ENCODE results near the gene ZNF827.

Gene ZNF827

GRCh38 chr4:145960012-145960411, 21.4 kb upstream of the ZNF827 start:
- no peak overlapping the region for H3K27ac ChIP-seq
- no peaks in the 10 kb centered on the region for H3K27me3 ChIP-seq (ENCODE audit: insufficient read depth, low read depth, severe bottlenecking)
- DNase-seq, result no peak
- no peak overlapping the region for H3K4me3 ChIP-seq (ENCODE audit: low read depth, low read length)
- no peaks in the 10 kb centered on the region for H3K9me3 ChIP-seq (ENCODE audit: severe bottlenecking)
- H3K36me3 ChIP-seq, result no peaks in the 10 kb centered on the region
- no peak for TF ChIP-seq CTCF (IDR thresholded peaks at IDR 0.05; ENCODE audit: low read depth, low read length)

GRCh38 chr4:145957302-145957701, 18.7 kb upstream of the ZNF827 start:
- Histone ChIP-seq H3K27ac (no peak overlapping the region), H3K9me3 (ENCODE audit: severe bottlenecking) (no peaks in the 10 kb centered on the region), H3K36me3 (no peaks in the 10 kb centered on the region), H3K4me3 (ENCODE audit: low read depth, low read length) (no peak overlapping the region), H3K27me3 (ENCODE audit: insufficient read depth, low read depth, severe bottlenecking) (no peaks in the 10 kb centered on the region)
- no peak for TF ChIP-seq CTCF (IDR thresholded peaks at IDR 0.05; ENCODE audit: low read depth, low read length)
- no peak for DNase-seq

GRCh38 chr4:145956288-145956890, 17.8 kb upstream of the ZNF827 start:
- H3K27ac ChIP-seq, result no peak overlapping the region
- H3K36me3 ChIP-seq, result no peaks in the 10 kb centered on the region
- H3K27me3 ChIP-seq (ENCODE audit: insufficient read depth, low read depth, severe bottlenecking), result no peaks in the 10 kb centered on the region
- H3K9me3 ChIP-seq (ENCODE audit: severe bottlenecking), result no peaks in the 10 kb centered on the region
- TF ChIP-seq CTCF (IDR thresholded peaks at IDR 0.05; ENCODE audit: low read depth, low read length), result peak; percentile 89
- DNase-seq, result peak; percentile 50
- H3K4me3 ChIP-seq (ENCODE audit: low read depth, low read length), result no peak overlapping the region

GRCh38 chr4:145954924-145955339, 16.3 kb upstream of the ZNF827 start:
- Histone ChIP-seq H3K27ac (no peak overlapping the region), H3K36me3 (no peaks in the 10 kb centered on the region), H3K4me3 (ENCODE audit: low read depth, low read length) (no peak overlapping the region), H3K27me3 (ENCODE audit: insufficient read depth, low read depth, severe bottlenecking) (no peaks in the 10 kb centered on the region), H3K9me3 (ENCODE audit: severe bottlenecking) (no peaks in the 10 kb centered on the region)
- TF ChIP-seq CTCF (IDR thresholded peaks at IDR 0.05; ENCODE audit: low read depth, low read length), result no peak
- no peak for DNase-seq

GRCh38 chr4:145951931-145952330, 13.3 kb upstream of the ZNF827 start:
- H3K27me3 ChIP-seq (ENCODE audit: insufficient read depth, low read depth, severe bottlenecking), result no peaks in the 10 kb centered on the region
- H3K9me3 ChIP-seq (ENCODE audit: severe bottlenecking), result no peaks in the 10 kb centered on the region
- TF ChIP-seq CTCF (IDR thresholded peaks at IDR 0.05; ENCODE audit: low read depth, low read length), result no peak
- H3K4me3 ChIP-seq (ENCODE audit: low read depth, low read length), result no peak overlapping the region
- no peak overlapping the region for H3K27ac ChIP-seq
- H3K36me3 ChIP-seq, result no peaks in the 10 kb centered on the region
- no peak for DNase-seq

Data from WERI-Rb-1 (cell line).